ENCODE results near the gene GABRE.

GRCh38 chrX:151985531-151985930, 11.1 kb upstream of the GABRE start:
- TF ChIP-seq, protein P1, sequence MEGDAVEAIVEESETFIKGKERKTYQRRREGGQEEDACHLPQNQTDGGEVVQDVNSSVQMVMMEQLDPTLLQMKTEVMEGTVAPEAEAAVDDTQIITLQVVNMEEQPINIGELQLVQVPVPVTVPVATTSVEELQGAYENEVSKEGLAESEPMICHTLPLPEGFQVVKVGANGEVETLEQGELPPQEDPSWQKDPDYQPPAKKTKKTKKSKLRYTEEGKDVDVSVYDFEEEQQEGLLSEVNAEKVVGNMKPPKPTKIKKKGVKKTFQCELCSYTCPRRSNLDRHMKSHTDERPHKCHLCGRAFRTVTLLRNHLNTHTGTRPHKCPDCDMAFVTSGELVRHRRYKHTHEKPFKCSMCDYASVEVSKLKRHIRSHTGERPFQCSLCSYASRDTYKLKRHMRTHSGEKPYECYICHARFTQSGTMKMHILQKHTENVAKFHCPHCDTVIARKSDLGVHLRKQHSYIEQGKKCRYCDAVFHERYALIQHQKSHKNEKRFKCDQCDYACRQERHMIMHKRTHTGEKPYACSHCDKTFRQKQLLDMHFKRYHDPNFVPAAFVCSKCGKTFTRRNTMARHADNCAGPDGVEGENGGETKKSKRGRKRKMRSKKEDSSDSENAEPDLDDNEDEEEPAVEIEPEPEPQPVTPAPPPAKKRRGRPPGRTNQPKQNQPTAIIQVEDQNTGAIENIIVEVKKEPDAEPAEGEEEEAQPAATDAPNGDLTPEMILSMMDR (IDR thresholded peaks at IDR 0.05): no peak
- no peak for TF ChIP-seq POLR2A (IDR thresholded peaks at IDR 0.05)
